ENCODE results near the gene GOLGA8N.

The GOLGA8N gene

DNA sequence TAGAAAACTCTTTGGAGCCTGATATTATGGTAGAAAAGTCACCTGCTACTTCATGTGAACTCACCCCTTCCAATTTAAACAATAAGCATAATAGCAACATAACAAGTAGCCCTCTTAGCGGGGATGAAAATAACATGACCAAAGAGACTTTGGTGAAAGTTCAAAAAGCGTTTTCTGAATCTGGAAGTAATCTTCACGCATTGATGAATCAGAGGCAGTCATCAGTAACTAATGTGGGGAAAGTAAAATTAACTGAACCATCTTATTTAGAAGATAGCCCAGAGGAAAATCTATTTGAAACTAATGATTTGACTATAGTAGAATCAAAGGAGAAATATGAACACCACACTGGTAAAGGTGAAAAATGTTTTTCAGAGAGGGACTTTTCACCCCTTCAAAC, 43.2 kb downstream of the GOLGA8N start:
- DNase-seq (ENCODE audit: low spot score), result no peak
- ChIA-PET POLR2A (ENCODE audit: low non-redundant PET) (no interaction called here), CTCF (no interaction called here)
- H3K27ac ChIP-seq, result no peak overlapping the region
- TF ChIP-seq, protein P1, sequence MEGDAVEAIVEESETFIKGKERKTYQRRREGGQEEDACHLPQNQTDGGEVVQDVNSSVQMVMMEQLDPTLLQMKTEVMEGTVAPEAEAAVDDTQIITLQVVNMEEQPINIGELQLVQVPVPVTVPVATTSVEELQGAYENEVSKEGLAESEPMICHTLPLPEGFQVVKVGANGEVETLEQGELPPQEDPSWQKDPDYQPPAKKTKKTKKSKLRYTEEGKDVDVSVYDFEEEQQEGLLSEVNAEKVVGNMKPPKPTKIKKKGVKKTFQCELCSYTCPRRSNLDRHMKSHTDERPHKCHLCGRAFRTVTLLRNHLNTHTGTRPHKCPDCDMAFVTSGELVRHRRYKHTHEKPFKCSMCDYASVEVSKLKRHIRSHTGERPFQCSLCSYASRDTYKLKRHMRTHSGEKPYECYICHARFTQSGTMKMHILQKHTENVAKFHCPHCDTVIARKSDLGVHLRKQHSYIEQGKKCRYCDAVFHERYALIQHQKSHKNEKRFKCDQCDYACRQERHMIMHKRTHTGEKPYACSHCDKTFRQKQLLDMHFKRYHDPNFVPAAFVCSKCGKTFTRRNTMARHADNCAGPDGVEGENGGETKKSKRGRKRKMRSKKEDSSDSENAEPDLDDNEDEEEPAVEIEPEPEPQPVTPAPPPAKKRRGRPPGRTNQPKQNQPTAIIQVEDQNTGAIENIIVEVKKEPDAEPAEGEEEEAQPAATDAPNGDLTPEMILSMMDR (conservative IDR thresholded peaks at IDR 0.05; ENCODE audit: low read depth), result no peak

DNA sequence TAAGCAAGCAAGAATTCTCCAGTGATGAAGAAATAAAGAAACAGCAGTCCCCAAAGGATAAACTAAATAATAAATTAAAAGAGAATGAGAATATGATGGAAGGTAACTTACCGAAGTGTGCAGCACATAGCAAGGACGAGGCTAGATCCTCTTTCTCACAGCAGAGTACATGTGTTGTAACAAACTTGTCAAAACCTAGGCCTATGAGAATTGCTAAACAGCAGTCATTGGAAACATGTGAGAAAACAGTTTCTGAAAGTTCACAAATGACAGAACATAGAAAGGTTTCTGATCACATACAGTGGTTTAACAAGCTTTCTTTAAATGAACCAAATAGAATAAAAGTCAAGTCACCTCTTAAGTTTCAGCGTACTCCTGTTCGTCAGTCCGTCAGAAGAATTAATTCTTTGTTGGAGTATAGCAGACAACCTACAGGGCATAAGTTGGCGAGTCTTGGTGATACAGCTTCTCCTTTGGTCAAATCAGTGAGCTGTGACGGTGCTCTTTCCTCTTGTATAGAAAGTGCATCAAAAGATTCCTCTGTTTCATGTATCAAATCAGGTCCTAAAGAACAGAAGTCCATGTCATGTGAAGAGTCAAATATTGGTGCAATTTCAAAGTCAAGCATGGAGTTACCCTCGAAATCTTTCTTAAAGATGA, 43.8 kb downstream of the GOLGA8N start:
- H3K27ac ChIP-seq, result no peak overlapping the region
- TF ChIP-seq, protein P1 (conservative IDR thresholded peaks at IDR 0.05; ENCODE audit: low read depth), result no peak
- ChIA-PET POLR2A (ENCODE audit: low non-redundant PET) (no interaction called here), CTCF (no interaction called here)
- DNase-seq (ENCODE audit: low spot score), result no peak

DNA sequence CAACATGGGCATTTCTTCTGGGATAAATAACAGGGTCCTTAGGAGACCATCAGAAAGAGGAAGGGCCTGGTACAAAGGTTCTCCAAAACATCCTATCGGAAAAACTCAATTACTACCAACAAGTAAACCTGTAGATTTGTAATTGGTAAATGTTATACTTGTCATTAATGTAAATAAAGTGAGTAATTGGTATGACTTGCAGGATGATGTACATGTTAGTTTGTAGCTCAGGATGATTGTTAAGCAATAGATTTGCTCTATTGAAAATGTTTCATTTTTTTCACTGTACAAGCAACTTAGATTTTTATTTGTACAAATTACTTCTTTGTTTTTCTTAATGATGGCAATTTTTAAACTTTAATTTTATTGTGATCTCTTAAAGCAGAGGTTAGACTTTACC, 44.4 kb downstream of the GOLGA8N start:
- no peak for DNase-seq (ENCODE audit: low spot score)
- TF ChIP-seq, protein P1 (conservative IDR thresholded peaks at IDR 0.05; ENCODE audit: low read depth), result no peak
- POLR2A ChIA-PET (ENCODE audit: low non-redundant PET), result no interaction called here
- CTCF ChIA-PET, result no interaction called here
- no peak overlapping the region for H3K27ac ChIP-seq

DNA sequence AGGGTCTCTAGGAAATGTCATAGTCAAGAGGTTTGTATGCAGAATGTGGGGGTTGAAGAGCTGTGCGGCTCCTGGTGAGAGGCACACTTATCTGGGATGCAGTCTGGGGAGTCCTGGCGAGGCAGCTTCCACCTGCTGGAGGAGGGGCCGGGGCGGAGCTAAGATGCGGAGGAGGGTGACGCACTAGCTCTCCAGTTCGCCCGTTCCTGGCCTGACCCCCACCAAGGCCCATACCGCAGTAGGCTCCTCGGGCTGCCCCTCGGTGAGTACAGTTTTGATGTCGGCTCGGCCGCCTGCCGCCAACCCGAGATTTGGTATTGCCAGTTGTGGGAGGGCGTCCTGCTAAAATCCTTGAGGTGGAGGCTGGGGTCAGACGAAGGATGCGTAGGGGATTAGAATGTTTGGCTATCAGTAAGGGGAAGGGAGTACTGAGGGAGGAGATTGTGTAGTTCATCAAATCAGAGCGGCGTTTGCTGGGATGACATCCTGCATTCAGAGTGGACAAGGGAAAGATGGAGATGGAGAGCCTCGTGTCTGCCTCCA, 48.3 kb downstream of the GOLGA8N start, which contains the start of gene SCG5:
Gene SCG5 (plus strand): TSS at position 194 of the 543 bp plus-strand sequence. CDS start 1,883 bp downstream, outside the sequence.
- no peak within 1 kb of the TSS for H3K27ac ChIP-seq
- TF ChIP-seq, protein P1 (conservative IDR thresholded peaks at IDR 0.05; ENCODE audit: low read depth), result no peak
- POLR2A ChIA-PET (ENCODE audit: low non-redundant PET), result no interaction called here

DNA sequence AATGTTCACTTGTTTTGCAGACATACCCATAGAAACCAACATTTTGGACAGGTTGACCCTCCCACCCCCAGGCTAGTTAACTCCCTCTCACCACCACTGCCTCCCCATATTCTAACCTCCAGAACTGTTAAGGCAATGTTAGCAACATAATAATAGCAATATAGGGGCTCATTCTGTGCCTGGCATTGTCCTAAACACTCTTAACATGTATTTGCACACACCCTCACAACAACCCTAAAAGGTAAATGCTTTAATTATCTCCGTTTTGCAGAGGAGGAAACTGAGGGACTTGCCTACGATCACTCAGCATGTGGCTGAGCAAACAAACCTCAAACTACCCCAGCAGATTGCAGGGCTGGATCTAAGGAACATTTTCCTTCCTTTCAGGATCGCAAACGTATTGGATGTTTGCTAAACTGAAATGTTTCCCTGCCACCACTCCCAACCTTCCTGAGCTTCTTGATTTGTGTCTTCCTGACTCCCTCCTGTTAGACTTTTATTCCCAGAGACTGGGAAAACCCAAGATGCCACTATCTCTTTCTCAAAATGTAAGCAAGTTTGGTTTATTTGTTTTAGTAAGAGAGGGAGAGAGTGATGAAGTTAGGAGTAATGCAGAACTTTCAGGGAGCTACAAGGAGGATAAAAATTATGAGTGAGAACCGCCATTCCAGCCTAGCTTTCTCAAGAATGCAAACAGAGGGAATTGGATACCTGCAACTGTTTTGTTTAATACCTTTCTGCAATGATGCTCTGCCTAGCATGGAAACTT, 49.6 kb downstream of the GOLGA8N start:
- ChIA-PET POLR2A (ENCODE audit: low non-redundant PET) (no interaction called here), CTCF (no interaction called here)
- TF ChIP-seq, protein P1 (conservative IDR thresholded peaks at IDR 0.05; ENCODE audit: low read depth), result no peak
- H3K27ac ChIP-seq, result no peak overlapping the region
- no peak for DNase-seq (ENCODE audit: low spot score)

More for the DNA sequence above, 48.3 kb downstream of the GOLGA8N start, which contains the start of gene SCG5:
- CTCF ChIA-PET, result interaction anchor here (1.2 kb wide), 2 partner anchors 315 to 329 kb away, joined by 3 read pairs; no protein-coding TSS in a partner anchor
- DNase-seq (ENCODE audit: low spot score), result no peak

DNA sequence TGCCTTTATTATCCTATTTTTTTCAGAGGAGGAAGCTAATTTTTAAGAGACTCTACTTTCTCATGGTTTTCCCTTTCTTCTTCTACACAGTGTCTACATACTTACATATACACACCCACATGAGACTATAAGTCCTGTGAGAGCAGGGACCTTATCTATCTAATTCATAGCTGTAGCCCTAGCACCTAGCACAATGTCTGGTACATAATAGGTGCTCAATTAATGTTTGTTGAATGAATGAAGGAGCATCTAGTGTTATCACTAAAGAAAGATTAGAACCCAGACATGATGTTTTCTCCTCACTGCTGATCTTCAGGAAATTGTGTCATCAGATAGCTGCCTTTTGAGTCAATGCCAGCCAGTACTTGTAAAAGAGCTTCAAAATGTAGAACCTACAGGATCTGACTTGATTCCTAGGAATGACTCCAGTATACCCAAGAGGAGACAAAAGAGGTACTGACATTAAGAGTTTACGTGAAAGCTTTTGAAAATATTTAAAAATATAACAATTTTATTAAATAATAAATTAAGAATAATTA, 50.7 kb downstream of the GOLGA8N start:
- DNase-seq (ENCODE audit: low spot score), result no peak
- ChIA-PET POLR2A (ENCODE audit: low non-redundant PET) (no interaction called here), CTCF (interaction anchor here (0.6 to 0.9 kb wide), 2 partner anchors 11 to 1093 kb away, joined by 3 read pairs; no protein-coding TSS in a partner anchor)
- H3K27ac ChIP-seq, result no peak overlapping the region
- TF ChIP-seq, protein P1 (conservative IDR thresholded peaks at IDR 0.05; ENCODE audit: low read depth), result no peak

Data from RWPE1 (cell line).